Stomach (tissue), 9 donors: ENCODE data around the gene MST1. TPM values are rescaled to one million over a fixed set of nuclear protein-coding genes. Genes with fewer than 3 reads are reported as not detected.

Source experiments
- DNase-seq, 2 donors: peaks; one replicate each; pipeline versions ENCODE4 v3.0.0 to v3.0.0-alpha.2; 2013 to 2019
- H3K27ac ChIP-seq, 5 donors: fragments of 200-600 bp in 4 of 5; sonication (generic) in 4 of 5; one replicate each; pipeline ENCODE4 v1.5.1; 2013 to 2019; ENCODE audit warnings: mild to moderate bottlenecking in 1 of 5, moderate library complexity in 1 of 5
- H3K27me3 ChIP-seq, 3 donors: fragments of 200-600 bp; sonication (generic); one replicate each; pipeline ENCODE4 v1.5.1; 2017 to 2019; ENCODE audit warnings: mixed run types in 1 of 3
- H3K36me3 ChIP-seq, 4 donors: fragments of 200-600 bp; sonication (generic); 1 replicate in 3 of 4; 2 replicates in 1 of 4; pipeline ENCODE4 v1.5.1; 2016 to 2019
- H3K4me1 ChIP-seq, 4 donors: fragments of 200-600 bp; sonication (generic); one replicate each; pipeline ENCODE4 v1.5.1; 2016 to 2019
- H3K4me3 ChIP-seq, 4 donors: fragments of 200-600 bp; sonication (generic) in 3 of 4; one replicate each; pipeline ENCODE4 v1.5.1; 2016 to 2019; ENCODE audit warnings: mild to moderate bottlenecking in 1 of 4
- H3K9me3 ChIP-seq, 4 donors: fragments of 200-600 bp; sonication (generic); one replicate each; pipeline ENCODE4 v1.5.1; 2016 to 2019
- EP300 ChIP-seq: sonication (generic); formaldehyde crosslinking; IDR thresholded peaks from one replicate; pipeline ENCODE4 v1.6.1; 2017; ENCODE audit warnings: antibody characterized with exemption
- POLR2A ChIP-seq, 4 donors: fragments of 450-650 bp; IDR thresholded peaks; one replicate each; pipeline ENCODE4 v1.6.1; 2016; ENCODE audit warnings: antibody characterized with exemption in 4 of 4, control low read depth in 2 of 4, mild to moderate bottlenecking in 1 of 4, moderate library complexity in 1 of 4
- POLR2AphosphoS5 ChIP-seq, 3 donors: sonication (generic); formaldehyde crosslinking; IDR thresholded peaks; one replicate each; pipeline ENCODE4 v1.6.1; 2016; ENCODE audit warnings: antibody characterized with exemption in 3 of 3
- WGBS, 5 donors: extraction: QIAGEN DNeasy Blood & Tissue Kit in 3 of 5; methylation state at CpG; one replicate each; pipeline versions ENCODE4 v1.1.5 to v1.1.7; 2013 to 2018; 5-methylcytosine and 5-hydroxymethylcytosine counted together
- intact Hi-C: fragments of 100-400 bp; cut with DNase I; formaldehyde crosslinking; loops from one replicate; pipeline ENCODE4 v1.15.1; 2023; ENCODE audit warnings: low total_unique reads
- polyA plus RNA-seq, 3 donors: library from polyadenylated mRNA; stranded (reverse); fragments of 200-250 nt; gene quantifications; one replicate each; pipeline ENCODE4 v1.2.3, GENCODE V29; 2013
- total RNA-seq, 5 donors: library from RNA; depleted of rRNA; stranded (reverse); fragments of >200 nt; gene quantifications; one replicate each; pipeline versions ENCODE4 v1.1.0 to v1.2.3, GENCODE V29; 2014 to 2016
- TF ChIP-seq, protein P1 (sequence below), 7 experiments: fragments of 450-650 bp in 4 of 7; fragments of 200-600 bp in 3 of 7; sonication (generic) in 3 of 7; IDR thresholded peaks; one replicate each; pipeline ENCODE4 v1.5.1; 2016 to 2019; ENCODE audit warnings: antibody characterized with exemption in 7 of 7, control low read depth in 2 of 7, mild to moderate bottlenecking in 1 of 7
- donor health status: healthy with polysubstance abuse.
- donor health status: Bipolar disorder and iron deficiency.
- donor health status: healthy.

The MST1 gene
- total and polyA plus RNA-seq, 8 donors = 6.7 to 172 (median 19.7) TPM

DNA sequence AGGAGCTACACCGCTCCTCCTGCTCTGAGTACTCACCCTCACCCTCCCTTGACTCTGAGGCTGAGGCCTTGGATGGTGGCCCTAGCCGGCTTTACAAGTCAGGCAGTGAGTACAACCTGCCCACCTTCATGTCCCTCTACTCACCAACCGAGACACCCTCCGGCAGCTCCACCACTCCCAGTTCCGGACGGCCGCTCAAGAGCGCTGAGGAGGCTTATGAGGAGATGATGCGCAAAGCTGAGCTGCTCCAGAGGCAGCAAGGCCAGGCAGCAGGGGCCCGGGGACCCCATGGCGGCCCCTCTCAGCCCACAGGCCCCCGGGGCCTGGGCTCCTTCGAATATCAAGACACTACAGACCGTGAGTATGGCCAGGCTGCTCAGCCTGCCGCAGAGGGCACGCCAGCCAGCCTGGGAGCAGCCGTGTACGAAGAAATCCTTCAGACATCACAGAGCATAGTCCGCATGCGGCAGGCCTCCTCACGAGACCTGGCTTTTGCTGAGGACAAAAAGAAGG, 36.3 kb downstream of the MST1 start:
- Histone ChIP-seq H3K36me3 (no peaks in the 10 kb centered on the region), H3K9me3 (no peaks in the 10 kb centered on the region), H3K27ac (no peak overlapping the region), H3K27me3 (peaks cover 0 to 10% (median 0%) of the 10 kb centered on the region in 3 donors), H3K4me3 (no peak overlapping the region), H3K4me1 (peaks cover 0 to 8% (median 0%) of the 10 kb centered on the region in 4 donors)
- intact Hi-C loops = no loop called here
- TF ChIP-seq, protein P1, sequence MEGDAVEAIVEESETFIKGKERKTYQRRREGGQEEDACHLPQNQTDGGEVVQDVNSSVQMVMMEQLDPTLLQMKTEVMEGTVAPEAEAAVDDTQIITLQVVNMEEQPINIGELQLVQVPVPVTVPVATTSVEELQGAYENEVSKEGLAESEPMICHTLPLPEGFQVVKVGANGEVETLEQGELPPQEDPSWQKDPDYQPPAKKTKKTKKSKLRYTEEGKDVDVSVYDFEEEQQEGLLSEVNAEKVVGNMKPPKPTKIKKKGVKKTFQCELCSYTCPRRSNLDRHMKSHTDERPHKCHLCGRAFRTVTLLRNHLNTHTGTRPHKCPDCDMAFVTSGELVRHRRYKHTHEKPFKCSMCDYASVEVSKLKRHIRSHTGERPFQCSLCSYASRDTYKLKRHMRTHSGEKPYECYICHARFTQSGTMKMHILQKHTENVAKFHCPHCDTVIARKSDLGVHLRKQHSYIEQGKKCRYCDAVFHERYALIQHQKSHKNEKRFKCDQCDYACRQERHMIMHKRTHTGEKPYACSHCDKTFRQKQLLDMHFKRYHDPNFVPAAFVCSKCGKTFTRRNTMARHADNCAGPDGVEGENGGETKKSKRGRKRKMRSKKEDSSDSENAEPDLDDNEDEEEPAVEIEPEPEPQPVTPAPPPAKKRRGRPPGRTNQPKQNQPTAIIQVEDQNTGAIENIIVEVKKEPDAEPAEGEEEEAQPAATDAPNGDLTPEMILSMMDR (IDR thresholded peaks at IDR 0.05) = no peak
- 85 to 89% (median 85%) methylated on average over 13 to 21 of the region's 21 CpGs for WGBS, 5 donors
- no peak for DNase-seq

DNA sequence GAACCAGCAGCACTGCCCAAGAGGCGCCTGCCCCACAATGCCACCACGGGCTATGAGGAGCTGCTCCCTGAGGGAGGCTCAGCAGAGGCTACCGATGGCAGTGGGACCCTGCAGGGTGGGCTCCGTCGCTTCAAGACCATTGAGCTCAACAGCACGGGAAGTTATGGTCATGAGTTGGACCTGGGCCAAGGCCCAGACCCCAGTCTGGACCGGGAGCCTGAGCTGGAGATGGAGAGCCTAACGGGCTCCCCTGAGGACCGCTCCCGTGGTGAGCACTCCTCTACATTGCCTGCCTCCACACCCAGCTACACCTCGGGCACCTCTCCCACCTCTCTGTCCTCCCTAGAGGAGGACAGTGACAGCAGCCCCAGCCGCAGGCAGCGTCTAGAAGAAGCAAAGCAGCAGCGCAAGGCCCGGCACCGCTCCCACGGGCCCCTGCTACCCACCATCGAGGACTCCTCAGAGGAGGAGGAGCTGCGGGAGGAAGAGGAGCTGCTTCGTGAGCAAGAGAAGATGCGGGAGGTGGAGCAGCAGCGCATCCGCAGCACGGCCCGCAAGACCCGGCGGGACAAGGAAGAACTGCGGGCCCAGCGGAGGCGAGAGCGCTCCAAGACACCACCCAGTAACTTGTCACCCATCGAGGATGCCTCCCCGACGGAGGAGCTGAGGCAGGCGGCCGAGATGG, 36.9 kb downstream of the MST1 start:
- H3K27me3 ChIP-seq = peaks cover 0 to 10% (median 0%) of the 10 kb centered on the region in 3 donors
- no peak for DNase-seq
- no peak overlapping the region for H3K4me3 ChIP-seq
- WGBS, 5 donors = 87 to 93% (median 89%) methylated on average over 30 to 36 of the region's 36 CpGs
- H3K27ac ChIP-seq = no peak overlapping the region
- H3K9me3 ChIP-seq = no peaks in the 10 kb centered on the region
- TF ChIP-seq POLR2AphosphoS5 (IDR thresholded peaks at IDR 0.05) (no peak), EP300 (no peak), POLR2A (IDR thresholded peaks at IDR 0.05) (no peak)
- TF ChIP-seq, protein P1 (IDR thresholded peaks at IDR 0.05) = no peak
- H3K36me3 ChIP-seq = no peaks in the 10 kb centered on the region
- H3K4me1 ChIP-seq = peaks cover 0 to 14% (median 0%) of the 10 kb centered on the region in 4 donors
- intact Hi-C loops = no loop called here

DNA sequence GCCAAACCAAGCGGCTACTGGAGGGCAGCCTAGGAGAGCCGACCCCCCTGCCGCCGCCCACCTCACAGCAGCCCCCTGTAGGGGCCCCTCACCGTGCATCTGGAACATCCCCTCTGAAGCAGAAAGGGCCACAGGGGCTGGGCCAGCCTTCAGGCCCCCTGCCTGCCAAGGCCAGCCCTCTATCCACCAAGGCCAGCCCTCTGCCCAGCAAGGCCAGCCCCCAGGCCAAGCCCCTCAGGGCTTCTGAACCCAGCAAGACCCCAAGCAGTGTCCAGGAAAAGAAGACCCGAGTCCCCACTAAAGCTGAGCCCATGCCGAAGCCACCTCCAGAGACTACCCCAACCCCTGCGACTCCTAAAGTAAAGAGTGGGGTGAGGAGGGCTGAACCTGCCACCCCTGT, 38.6 kb downstream of the MST1 start:
- H3K4me3 ChIP-seq = no peak overlapping the region
- WGBS, 5 donors = 67 to 74% (median 71%) methylated on average over 8 of the region's 8 CpGs
- no peak for DNase-seq
- intact Hi-C loops = no loop called here
- peaks cover 0 to 8% (median 0%) of the 10 kb centered on the region in 4 donors for H3K4me1 ChIP-seq
- TF ChIP-seq POLR2A (IDR thresholded peaks at IDR 0.05) (no peak), EP300 (no peak), POLR2AphosphoS5 (IDR thresholded peaks at IDR 0.05) (no peak)
- TF ChIP-seq, protein P1 (IDR thresholded peaks at IDR 0.05) = no peak
- H3K27me3 ChIP-seq = no peaks in the 10 kb centered on the region
- no peaks in the 10 kb centered on the region for H3K36me3 ChIP-seq
- no peak overlapping the region for H3K27ac ChIP-seq
- H3K9me3 ChIP-seq = no peaks in the 10 kb centered on the region

DNA sequence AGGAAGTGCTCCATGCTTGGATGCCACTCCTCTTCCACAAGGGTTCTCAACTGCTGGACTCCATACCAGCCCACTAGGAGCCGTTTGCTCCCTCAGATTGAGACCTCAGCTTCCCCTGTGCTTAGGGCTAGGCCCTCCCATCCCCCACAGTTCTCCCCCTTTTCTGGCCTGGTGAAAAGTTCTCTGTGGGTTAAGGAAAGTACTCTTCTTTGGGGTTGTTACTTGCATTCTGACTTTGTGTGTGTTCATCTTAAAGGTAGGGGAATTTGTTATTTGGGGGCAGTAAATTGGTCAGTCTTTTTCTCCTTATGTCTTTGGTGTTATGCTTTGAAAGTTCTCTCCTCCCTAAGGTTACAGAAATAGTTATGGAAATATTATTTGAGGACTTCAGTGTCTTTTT, 39.1 kb downstream of the MST1 start:
- Histone ChIP-seq H3K4me3 (no peak overlapping the region), H3K9me3 (no peaks in the 10 kb centered on the region), H3K4me1 (peaks cover 0 to 8% (median 0%) of the 10 kb centered on the region in 4 donors), H3K27me3 (no peaks in the 10 kb centered on the region), H3K27ac (no peak overlapping the region), H3K36me3 (no peaks in the 10 kb centered on the region)
- 65 to 92% (median 75%) methylated on average over 1 of the region's 1 CpG for whole genome bisulfite sequencing, 5 donors
- no peak for DNase-seq
- TF ChIP-seq POLR2A (IDR thresholded peaks at IDR 0.05) (no peak), EP300 (no peak), POLR2AphosphoS5 (IDR thresholded peaks at IDR 0.05) (no peak)
- TF ChIP-seq, protein P1 (IDR thresholded peaks at IDR 0.05) = no peak
- intact Hi-C loops = no loop called here
